ENCODE results near the gene CIROP.

GRCh38 chr14:23121361-23121771 is 16.6 kb upstream of the CIROP start:
- no peak for TF ChIP-seq CTCF (IDR thresholded peaks at IDR 0.05; ENCODE audit: insufficient read depth, low read length, poor library complexity, severe bottlenecking)
- no peak for TF ChIP-seq EZH2phosphoT487 (conservative IDR thresholded peaks at IDR 0.05; ENCODE audit: low read length)

All from SU-DHL-6 (cell line).